NCI-H82 treated with DMSO at 0.1 percent for 48 hours (cell line): ENCODE measurements around the gene TTC29.
"Not testable (repeated sequence)": the region's sequence is repeated elsewhere in the genome, so short reads cannot be mapped to it uniquely, and the experiment has no call there.

ENCODE experiments used
- DNase-seq: peaks from one replicate; lab custom pipeline; 2025; ENCODE audit not compliant: unreplicated experiment; lab: John Stamatoyannopoulos, UW

TTC29 gene

DNA sequence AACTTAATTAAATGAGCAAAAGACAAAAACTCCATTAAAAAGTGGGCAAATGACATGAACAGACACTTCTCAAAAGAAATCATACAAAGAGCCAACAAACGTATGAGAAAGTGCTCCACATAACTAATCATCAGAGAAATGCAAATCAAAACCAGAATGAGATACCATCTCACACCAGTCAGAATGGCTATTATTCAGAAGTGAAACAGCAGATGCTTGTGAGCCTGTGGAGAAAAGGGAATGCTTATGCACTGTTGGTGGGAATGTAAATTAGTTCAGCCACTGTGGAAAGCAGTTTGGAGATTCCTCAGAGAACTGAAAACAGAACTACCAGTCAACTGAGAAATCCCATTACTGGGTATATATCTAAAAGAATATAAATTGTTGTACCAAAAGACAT lies 222.1 kb downstream of the TTC29 start:
- DNase-seq: not testable (repeated sequence)

DNA sequence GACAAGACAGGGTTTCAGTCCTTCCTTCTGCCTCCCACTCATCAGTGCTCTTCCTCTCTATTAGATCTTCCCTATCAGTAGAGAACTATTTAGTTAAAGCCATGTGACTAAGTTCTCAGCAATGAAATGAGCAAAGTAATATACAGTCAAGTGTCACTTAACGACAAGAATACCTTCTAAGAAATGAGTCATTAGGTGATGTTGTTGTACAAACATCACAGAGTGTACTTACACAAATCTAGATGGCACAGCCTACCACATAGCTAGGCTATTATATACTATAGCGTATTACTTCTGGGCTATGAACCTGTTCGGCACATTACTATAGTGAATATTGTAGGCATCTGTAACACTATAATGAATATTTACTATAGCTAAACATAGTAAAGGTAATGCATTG lies 235.7 kb downstream of the TTC29 start:
- DNase-seq: no peak

DNA sequence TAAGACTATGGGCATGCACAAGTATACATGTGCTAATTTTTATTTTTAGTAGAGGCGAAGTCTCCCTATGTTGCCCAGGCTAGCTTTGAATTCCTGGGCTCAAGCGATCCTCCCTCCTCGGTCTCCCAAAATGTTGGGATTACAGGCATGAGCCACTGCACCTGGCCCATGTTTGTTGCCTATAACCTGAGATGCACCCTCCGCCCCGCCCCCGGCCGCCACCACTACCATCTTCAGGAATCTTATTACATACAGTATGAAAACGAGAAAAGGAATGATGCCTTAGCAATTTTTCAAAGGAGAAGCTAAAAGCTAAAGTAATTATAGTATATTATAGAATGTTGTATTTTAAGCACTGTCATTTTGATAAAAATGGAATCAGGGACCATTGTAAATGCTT lies 245.8 kb downstream of the TTC29 start:
- no peak for DNase-seq

DNA sequence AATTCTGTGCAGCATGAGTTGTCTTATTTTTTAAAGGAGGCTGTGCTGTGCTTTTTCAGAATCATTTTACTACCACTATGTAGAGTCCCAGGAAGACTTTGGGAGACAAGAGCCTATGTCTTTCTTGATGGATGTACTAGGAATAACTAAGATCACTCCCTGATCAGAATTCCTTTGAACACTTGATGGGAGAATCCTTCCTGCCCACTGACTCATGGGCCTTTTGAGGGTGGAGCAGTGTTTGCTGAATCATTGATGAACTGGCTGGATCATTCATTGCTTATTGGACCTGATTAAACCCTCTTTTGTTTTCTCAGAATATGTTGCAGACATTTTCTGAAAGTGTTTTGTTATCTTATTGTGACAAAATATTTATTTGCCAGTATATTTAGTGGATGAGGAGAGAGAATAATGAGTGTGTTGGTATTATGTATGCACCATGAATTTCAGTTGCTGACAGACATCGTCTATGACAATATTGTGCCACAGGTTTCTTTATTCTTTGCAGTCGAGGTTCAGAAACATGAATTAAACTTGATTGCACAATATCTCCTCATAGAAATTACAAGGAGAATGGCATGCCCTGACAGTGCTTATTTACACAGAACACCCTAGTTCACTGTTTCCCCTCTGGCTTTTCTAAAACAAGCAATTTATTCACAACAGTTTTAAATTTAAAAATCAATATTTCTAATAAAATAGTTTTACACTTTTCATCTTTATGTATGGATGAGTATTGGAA lies 270.7 kb downstream of the TTC29 start:
- DNase-seq: no peak

DNA sequence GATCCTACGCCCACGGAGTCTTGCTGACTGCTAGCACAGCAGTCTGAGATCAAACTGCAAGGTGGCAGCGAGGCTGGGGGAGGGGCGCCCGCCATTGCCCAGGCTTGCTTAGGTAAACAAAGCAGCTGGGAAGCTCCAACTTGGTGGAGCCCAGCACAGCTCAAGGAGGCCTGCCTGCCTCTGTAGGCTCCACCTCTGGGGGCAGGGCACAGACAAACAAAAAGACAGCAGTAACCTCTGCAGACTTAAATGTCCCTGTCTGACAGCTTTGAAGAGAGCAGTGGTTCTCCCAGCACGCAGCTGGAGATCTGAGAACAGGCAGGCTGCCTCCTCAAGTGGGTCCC lies 281.7 kb downstream of the TTC29 start:
- DNase-seq: not testable (repeated sequence)

DNA sequence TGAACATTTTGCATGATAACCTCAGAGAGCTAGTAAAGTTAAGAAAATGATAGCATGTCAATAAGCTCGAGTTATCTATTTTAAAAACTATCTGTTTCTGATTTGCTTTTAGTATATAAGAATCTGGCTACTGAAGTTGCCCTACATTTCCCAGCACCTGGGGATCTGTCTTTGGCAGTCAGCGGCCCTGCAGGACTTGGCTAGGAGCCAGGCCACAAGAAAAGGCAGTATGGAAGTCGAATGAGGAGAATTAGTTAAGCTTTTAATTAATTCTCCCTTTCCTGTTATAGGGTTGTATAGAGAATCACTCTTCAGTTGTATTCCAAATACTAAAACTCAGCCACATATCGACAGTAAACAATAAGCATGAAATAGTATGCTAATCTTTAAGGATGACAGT lies 284.3 kb downstream of the TTC29 start:
- no peak for DNase-seq
